Measurements from ENCODE around the gene NTNG1.

- TF ChIP-seq EZH2 (IDR thresholded peaks at IDR 0.05; ENCODE audit: insufficient read depth, low read length) (no peak), CTCF (IDR thresholded peaks at IDR 0.05; ENCODE audit: insufficient read depth, low read depth, low read length) (no peak)
These were observed 84.9 kb downstream of the NTNG1 start for GRCh38 chr1:107225706-107226105.
